Measurements from ENCODE around the gene SH2D3A.
"Not testable (repeated sequence)": the region's sequence is repeated elsewhere in the genome, so short reads cannot be mapped to it uniquely, and the experiment has no call there.

SH2D3A gene

DNA sequence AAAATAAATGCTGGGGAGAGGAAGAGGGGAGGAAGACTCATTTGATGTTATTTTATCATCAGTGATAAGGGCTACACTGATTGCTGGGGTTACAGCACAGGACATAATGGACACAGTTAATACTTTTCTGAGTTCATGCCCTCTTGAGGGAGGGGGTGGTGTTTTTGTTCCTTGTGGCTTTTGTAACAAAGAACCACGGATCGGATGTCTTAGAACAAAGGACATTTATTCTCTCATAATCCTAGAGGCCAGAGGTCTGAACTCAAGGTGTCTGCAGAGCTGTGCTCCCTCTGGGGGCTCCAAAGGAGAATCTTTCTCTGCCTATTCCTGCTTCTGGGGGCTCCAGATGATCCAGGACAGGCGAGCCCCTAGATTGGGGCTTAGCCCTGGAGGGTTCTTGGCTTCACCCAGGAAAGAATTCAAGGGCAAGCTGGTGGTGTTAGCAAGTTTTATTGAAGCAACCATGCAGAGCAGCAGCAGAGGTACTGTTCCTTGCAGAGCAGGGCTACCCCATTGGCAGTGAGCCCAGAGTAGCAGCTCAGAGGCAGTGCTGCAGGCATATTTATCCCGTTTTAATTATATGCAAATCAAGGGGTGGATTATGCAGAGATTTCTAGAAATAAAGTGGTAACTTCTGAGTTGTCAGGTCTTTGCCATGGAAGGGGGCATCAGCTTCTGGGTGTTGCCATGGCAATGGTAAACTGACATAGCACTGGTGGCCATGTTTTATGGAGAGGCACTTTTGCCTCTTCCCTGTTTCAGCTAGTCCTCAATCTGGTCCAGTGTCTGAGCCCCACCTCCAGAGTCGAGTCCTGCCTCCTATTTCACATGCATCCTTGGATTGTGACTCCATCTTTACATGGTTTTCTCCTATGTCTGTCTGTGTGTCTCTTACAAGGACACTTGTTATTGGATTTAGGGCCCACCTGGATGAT is 23.2 kb upstream of the SH2D3A start:
- no peak for DNase-seq (ENCODE audit: low spot score)

DNA sequence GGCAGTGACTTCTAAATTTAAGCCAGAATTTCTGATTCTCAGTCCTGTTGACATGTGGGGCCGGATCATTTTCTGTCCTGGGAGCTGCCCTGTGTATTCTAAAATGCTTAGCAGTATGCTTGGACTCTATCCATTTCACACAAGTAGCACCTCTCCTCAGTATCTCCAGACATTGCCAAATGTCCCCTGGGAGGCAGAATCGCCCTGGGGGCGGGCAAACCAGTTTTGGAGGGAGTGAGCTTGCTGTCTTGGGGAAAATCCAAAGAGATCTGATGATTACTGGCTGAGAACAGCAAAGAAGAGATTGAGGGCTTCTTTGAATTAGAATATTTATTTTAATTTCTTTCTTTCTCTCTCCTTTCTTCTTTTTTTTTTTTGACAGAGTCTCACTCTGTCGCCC is 21.7 kb upstream of the SH2D3A start:
- no peak for DNase-seq (ENCODE audit: low spot score)

DNA sequence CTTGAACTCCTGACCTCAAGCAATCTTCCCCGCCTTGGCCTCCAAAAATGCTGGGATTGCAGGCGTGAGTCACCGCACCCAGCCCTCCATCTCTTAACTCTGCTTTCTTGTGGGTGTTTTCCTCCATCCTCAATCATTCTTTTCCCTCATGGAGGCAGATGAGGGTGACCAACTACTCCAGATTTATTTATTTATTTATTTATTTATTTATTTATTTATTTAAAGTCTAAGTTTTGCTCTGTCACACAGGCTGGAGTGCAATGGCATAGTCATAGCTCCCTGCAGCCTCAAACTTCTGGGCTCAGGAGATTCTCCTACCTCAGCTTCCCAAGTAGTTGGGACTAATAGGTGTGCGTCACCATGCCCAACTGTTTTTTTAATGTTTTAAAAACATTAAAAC is 20.2 kb upstream of the SH2D3A start:
- no peak for DNase-seq (ENCODE audit: low spot score)

DNA sequence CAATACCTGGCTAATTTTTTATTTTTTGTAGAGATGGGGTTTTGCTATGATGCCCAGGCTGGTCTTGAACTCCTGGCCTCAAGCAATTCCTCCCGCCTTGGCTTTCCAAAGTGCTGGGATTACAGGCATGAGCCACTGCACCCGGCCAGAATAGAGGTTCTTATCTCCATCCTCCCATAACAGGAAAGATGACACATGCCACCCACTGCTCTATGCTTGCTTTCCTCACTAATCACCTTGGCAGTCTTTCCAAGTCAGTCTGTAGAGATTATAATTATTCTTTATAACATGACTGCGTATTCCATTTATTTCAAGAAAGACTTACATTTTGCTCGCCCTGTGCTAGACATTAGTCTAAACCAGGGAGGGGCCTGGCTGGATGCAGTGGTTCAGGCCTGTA is 12.0 kb upstream of the SH2D3A start:
- no peak for DNase-seq (ENCODE audit: low spot score)

DNA sequence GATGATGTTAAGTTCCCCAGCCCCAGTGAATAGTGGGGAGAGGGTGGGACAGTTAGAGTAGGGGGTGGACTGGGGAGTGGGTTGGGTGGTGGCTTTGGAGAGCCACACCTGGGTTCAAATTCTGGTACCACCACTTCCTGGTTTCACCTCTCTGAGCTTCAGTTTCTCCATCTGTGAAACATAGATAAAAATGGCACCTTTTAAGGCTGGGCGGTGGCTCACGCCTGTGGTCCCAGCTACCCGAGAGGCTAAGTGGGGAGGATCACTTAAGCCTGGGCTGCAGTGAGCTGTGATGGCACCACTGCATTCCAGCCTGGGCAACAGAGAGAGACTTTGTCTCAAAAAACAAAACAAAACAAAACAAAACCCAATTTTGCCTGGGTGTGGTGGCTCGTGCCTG is 11.2 kb upstream of the SH2D3A start:
- DNase-seq (ENCODE audit: low spot score), result no peak

DNA sequence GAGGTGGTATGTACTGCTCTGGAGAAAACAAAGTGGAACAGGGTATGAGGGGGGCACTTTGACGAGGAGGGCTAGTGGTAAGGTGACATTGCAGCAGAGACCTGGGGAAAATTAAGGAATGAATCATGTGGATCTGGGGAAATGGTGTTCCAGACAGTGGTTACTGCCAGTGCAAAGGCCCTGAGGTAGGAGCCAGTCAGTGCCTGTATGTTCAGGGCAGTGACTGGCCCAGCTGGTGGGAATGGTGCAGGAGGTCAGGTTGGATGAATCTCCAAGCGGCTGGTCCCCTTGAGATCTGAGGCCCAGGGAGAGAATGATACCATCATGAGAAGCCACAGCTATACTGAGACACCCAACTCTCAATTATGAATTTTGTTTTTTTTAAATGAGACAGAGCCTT is 10.2 kb upstream of the SH2D3A start:
- DNase-seq (ENCODE audit: low spot score), result no peak

DNA sequence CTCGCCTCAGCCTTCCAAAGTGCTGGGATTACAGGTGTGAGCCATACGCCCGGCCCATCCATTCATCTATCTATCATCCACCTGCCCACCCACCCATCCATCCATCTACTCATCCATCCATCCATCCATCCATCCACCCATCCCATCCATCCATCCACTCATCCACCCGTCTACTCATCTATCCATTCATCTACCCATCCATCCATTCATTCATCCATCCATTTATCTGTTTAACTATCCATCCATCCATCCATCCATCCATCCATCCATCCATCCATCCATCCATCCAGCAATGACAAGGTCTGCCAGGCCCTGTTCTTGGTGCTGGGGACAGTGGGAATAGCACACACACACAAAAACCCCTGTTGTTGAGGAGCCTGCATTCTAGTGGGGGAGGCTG is 9.8 kb upstream of the SH2D3A start:
- DNase-seq (ENCODE audit: low spot score), result no peak

DNA sequence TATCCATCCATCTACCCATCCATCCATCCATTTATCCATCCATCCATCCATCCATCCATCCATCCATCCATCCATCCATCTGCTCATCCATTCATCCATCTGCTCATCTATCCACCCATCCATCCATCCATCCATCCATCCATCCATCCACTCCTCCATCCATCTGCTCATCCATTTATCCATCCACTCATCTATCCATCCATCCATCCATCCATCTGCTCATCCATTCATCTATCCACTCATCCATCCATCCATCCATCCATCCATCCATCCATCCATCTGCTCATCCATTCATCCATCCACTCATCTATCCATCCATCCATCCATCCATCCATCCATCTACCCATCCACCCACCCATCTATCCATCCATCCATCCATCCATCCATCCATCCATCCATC is 8.8 kb upstream of the SH2D3A start:
- not testable (repeated sequence) for DNase-seq (ENCODE audit: low spot score)

DNA sequence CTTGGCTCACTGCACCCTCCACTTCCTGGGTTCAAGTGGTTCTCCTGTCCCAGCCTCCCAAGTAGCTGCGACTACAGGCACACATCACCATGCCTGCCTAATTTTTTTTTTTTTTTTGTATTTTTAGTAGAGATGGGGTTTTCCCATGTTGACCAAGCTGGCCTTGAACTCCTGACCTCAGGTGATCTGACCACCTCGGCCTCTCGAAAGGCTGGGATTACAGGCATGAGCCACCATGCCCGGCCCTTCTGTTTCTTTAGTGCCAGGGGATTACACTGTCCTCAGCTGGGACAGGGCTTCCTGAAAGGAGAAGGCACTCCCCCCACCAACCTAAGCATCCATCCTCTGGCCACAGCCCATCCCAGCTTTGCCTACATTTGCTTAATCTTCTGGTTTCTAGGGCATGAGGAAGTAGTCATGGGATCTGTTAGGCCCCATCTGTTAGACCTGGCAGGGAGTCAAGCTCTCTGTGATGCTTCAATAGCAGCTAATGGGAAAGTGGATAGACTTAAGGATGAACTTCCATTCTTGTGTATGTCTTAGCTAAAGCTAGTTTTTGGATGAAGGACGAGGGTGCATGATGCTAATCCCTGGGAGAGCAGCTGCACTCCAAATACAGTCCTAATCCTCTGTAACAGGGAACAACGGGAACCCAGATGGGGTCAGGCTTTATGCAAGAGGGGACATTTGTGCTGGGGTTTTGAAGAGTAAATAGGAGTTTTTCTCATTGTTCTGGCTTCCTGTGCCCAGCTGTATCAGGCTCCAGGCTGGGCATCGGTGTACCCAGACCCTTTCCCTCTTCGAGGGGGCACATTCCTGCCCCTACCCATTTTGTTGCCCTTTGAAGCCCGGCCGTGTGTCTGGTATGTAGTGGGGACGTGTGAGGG is 7.8 kb upstream of the SH2D3A start:
- DNase-seq (ENCODE audit: low spot score), result no peak

DNA sequence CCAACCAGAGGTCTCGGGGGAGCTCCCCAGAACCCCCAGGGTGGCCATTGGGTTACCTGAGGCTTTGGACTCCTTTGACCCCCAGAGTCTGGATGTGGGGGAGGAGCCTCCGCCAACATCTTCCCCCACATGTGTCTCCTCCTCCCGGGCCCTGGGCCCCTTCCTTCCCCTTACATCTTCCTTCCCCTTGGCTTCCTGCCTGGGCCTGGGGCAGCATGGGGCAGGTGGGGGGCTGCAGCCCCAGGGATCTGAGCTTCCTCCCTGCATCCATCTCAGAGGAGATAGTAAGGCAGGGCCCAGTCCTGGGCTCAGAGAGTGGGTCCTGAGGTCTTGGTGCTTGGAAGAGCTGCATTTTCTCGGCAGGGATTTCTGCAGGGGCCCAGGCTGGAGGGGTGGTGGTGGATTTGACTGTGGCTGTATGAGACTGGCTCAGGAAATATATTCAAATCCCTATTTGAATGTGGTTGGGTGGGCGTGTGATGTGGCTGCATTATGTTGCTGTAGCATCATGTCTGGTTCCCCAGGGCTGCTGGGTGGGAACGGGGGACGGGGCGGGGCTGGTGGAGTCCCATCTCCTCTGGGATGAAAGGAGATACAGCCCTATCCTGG is 6.2 kb upstream of the SH2D3A start:
- DNase-seq (ENCODE audit: low spot score), result no peak

DNA sequence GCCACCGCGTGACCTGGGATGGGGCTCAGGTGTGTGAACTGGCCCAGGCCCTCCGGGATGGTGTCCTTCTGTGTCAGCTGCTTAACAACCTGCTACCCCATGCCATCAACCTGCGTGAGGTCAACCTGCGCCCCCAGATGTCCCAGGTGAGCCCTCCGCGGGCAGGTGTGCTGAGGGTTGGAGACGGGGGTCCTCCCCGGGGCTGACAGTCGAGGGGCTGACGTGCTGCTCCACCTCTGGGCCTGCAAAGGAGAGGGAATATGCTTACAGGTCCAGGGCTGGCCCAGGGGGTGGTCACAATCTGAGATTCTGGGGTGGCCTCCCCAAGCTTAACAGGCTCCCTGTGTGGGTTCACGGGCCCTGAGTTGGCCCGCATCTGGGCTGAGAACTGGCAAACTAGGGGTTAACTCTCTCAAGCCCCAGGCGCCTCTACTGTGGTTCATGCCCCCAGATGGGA is 5.7 kb upstream of the SH2D3A start:
- DNase-seq (ENCODE audit: low spot score), result no peak

DNA sequence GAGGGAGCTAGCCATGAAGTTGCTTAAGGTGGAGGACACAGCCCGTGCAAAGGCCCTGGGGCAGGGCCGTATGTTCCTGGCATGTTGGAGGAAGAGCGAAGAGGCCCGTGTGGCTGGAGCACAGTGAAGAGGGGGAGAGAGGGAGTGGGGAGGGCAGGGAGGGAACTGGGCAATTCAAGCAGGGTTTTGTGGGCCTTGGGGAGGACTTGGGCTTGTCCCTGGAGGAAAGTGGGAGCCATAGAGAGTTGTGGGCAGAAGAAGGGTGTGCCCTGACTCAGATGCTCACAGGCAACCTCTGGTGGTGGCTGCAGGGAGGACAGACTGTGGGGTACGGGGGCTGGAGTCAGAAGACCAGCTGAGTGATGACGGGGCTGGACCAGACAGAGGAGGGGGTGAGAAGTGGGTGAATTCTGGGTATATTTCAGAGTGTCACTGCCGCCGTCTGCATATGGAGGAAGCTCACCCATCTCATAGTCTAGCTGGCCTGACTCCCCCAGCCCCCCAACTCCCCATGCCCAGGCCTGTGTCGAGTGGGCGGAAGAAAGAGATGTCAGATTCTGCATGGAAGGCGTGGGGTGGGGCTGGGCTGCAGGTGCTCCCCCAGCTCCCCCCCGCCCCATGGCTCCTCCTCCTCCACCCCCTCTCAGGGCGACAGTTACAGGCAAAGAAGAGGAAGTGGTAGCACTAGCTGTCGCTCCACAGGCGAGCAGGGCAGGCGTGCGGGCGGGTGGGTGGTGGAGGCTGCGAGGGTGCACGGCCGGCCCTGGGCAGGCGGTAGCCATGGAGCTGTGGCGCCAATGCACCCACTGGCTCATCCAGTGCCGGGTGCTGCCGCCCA is 5.0 kb upstream of the SH2D3A start, which contains the start of gene VAV1:
Gene VAV1 (plus strand): TSS at position 681 of the 838 bp plus-strand sequence. CDS start 100 bp downstream, at position 781.
- peak; percentile 23 for DNase-seq (ENCODE audit: low spot score)

DNA sequence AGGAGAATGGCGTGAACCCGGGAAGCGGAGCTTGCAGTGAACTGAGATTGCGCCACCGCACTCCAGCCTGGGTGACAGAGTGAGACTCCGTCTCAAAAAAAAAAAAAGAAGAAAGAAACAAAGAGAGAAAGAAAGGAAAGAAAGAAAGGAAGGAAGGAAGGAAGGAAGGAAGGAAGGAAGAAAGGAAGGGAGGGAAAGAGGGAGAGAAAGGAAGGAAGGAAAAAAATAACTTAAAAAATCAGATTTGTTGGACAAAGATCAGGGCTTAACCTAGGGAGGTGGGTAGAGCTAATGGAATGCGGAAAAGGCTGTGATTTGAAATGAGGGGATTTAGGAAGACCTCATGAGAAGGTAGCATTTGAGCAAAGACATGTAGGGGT is 4.4 kb upstream of the SH2D3A start:
- not testable (repeated sequence) for DNase-seq (ENCODE audit: low spot score)

DNA sequence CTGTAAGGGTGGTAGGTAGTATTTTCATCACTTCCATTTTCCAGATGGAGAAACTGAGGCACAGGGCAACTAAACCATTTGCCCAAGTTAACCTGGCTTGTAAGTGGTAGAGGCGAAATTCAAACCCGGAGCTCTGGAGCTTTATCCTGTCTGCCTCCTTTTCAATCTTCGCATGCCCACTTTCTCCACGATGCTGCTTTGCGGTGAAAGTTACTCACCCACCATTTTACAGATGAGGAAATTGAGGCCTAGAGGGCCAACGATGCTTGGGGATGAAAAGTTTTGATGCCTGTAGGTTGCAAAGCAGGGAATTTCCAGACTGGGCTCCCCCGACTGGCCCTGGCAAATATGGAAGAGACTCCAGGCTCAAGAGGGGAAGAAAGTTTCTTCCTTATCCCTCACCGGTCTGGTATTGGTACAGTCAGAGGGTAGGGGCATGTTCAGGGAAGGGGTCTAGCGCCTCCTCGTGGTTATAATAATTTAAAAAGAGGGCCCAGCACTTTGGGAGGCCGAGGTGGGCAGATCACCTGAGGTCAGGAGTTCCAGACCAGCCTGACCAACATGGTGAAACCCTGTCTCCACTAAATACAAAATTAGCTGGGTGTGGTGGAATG is 1.9 kb upstream of the SH2D3A start:
- DNase-seq (ENCODE audit: low spot score), result peak; percentile 45

DNA sequence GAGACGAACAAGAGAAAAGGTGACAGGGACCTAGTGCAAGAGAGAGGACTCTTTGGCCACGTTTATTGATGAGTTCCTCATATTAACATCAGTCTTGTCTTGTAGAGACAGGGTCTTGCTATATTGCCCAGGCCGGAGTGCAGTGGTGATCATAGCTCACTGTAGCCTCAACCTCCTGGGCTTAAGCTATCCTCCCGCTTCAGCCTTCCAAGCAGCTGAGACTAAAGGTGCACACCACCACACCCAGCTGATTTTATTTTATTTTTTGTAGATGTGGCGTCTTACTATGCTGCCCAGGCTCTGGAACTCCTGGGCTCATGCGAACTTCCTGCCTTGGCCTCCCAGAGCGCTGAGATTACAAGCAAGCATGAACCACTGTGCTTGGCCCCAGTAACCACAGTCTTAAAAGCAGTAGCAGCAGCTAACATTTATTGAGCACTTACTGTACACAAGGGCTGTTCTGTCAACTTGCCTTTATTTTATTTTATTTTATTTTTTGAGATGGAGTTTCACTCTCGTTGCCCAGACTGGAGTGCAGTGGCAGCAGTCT is 1.1 kb upstream of the SH2D3A start:
- no peak for DNase-seq (ENCODE audit: low spot score)

DNA sequence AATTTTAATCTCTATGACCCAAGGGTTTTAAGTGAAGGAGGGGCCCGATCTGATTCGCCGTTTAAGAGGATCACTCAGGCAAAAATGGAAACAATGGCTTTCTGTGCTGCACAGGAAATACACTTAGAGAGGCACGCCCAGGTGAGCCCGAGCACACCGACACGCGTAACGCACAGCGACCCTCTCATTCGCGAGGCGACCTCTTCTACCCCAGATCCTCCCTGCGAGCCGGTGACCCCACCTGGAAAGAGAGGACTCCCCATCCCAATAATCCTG is 216 bp downstream of the SH2D3A start:
- DNase-seq (ENCODE audit: low spot score), result no peak

DNA sequence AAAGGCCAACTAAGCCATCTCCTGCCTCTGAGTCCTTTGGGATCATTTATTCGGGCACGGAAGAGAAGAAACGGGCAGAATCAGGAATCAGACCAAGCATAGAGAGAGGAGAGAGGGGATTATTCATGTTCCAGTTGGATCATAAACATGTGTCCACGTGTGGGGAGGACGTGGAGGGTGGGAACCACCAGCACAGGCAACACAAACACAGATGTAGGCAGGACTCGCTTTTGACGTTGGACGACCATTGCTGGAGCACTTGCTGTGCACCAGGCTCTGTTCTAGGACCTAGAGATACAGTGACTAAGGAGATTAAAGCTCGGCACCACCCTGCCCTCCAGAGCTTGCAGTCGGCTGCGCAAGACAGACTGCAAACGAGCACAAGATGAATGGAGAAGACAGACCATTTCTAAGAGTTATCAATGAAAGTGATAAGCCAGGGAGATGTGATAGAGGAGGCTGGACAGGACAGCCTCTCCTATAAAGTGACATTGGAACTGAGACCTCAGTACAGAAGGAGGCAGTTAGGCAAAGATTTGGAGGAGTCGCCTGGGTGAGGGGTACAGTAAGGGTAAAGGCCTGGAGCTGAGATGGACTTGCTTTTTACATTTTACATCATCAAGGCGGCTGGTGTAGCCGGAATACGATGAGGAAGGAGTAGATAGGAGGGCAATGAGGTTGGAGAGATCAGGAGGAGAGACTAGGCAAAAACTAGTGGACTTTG is 716 bp downstream of the SH2D3A start:
- no peak for DNase-seq (ENCODE audit: low spot score)

DNA sequence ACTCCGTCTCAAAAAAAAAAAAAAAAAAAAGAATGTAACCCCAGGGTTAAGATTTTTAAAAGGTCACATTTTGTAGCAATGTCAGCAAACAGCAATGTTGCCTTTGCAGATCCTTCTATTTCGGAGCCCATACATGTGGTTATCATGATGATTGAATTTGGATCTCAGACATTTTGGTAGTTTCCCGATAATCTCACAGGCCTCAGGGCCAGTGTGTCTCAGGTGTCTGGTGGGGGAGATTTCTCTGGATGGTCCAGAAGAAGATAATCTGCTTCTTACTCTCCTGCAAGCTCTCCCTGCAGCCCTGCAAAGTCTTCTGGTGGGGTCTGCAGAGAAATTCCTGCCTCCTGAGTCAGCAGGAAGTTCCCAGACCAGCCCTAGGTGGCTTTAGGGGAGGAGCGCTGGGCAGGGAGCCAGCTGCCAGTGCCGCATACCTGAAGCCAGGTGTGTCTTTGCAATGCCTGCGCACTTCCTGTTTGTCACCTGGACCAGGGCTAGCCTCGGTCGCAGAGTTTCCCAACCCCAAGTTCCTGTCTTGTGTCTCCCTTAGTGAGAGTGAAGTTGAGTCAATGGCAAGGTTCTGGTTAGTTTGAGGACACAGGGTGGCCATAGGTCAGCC is 1.4 kb downstream of the SH2D3A start:
- peak; percentile 77 for DNase-seq (ENCODE audit: low spot score)

DNA sequence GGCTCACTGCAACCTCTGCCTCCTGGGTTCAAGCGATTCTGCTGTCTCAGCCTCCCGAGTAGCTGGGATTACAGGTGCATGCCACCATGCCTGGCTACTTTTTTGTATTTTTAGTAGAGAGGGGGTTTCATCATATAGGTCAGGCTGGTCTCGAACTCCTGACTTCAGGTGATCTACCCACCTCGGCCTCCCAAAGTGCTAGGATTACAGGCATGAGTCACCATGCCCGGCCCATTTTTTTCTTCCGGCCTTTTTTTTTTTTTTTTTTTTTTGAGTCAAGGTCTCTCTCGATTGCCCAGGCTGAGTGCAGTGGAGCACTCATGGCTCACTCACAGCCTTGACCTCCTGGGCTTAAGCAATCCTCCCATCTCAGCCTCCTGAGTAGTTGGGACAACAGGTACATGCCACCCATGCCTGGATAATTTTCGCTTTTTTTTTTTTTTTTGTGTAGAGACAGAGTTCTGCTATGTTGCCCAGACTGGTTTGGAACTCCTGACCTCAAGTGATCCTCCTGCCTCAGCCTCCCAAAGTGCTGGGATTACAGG is 4.9 kb downstream of the SH2D3A start:
- not testable (repeated sequence) for DNase-seq (ENCODE audit: low spot score)
